ENCODE data around the gene BUB1B.

DNA sequence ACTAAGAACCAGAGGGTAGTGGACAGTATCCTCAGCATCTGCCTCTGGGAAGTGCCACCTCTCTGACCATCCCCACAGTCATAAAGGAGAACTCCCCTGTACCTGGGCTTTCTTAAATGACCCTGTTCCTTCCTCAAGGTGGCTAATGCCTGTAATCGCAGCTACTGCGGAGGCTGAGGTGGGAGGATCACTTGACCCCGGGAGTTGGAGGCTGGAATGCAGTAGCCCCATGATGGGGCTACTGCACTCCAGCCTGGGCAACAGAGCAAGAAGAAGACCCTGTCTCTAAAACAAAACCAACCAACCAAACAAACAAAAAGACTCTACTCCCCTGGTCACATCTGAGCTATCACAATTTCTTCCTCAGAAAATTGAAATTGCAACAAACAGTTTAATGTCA is 848 bp upstream of the BUB1B start:
- TF ChIP-seq, protein P1, sequence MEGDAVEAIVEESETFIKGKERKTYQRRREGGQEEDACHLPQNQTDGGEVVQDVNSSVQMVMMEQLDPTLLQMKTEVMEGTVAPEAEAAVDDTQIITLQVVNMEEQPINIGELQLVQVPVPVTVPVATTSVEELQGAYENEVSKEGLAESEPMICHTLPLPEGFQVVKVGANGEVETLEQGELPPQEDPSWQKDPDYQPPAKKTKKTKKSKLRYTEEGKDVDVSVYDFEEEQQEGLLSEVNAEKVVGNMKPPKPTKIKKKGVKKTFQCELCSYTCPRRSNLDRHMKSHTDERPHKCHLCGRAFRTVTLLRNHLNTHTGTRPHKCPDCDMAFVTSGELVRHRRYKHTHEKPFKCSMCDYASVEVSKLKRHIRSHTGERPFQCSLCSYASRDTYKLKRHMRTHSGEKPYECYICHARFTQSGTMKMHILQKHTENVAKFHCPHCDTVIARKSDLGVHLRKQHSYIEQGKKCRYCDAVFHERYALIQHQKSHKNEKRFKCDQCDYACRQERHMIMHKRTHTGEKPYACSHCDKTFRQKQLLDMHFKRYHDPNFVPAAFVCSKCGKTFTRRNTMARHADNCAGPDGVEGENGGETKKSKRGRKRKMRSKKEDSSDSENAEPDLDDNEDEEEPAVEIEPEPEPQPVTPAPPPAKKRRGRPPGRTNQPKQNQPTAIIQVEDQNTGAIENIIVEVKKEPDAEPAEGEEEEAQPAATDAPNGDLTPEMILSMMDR (IDR thresholded peaks at IDR 0.05; ENCODE audit: low read length): no peak
- TF ChIP-seq EZH2 (optimal IDR thresholded peaks at IDR 0.05; ENCODE audit: low read depth, low read length) (no peak), EZH2phosphoT487 (IDR thresholded peaks at IDR 0.05; ENCODE audit: low read length) (no peak)

Measured in MM.1S (cell line).